WTC11 (cell line): ENCODE data around the gene TYRO3. TPM values are rescaled to one million over a fixed set of nuclear protein-coding genes. Genes with fewer than 3 reads are reported as not detected.

Experiments
- ATAC-seq: fragments of 200-7000 bp; cut with Tn5 transposase; 2 replicates; pipeline ENCODE4 v1.10.0; 2021; ENCODE audit warnings: mild to moderate bottlenecking, moderate library complexity
- CTCF ChIA-PET: fragments of 300-600 bp; sonication (Branson Sonifier 250); formaldehyde crosslinking; loops from one replicate; lab custom pipeline; 2021; ENCODE audit warnings: antibody characterized with exemption; lab: Charles Lee
- POLR2A ChIA-PET: fragments of 350-600 bp; sonication (Branson Sonifier 250); formaldehyde crosslinking; loops from one replicate; lab custom pipeline; 2021; ENCODE audit warnings: antibody characterized with exemption; lab: Charles Lee
- DNase-seq: peaks from one replicate; pipeline ENCODE4 v3.0.0; 2021; ENCODE audit warnings: low spot score
- H3K27ac Mint-ChIP-seq: 2 replicates; pipeline ENCODE4 v1.8.0; 2021; ENCODE audit warnings: mixed read lengths
- H3K27me3 Mint-ChIP-seq: 2 replicates; pipeline ENCODE4 v1.8.0; 2021; ENCODE audit warnings: low read depth, mild to moderate bottlenecking, moderate library complexity, mixed read lengths
- H3K36me3 Mint-ChIP-seq: 2 replicates; pipeline ENCODE4 v1.8.0; 2021; ENCODE audit warnings: mixed read lengths
- H3K4me1 Mint-ChIP-seq: 2 replicates; pipeline ENCODE4 v1.8.0; 2022; ENCODE audit warnings: mixed read lengths
- H3K4me3 Mint-ChIP-seq: 2 replicates; pipeline ENCODE4 v1.8.0; 2021; ENCODE audit warnings: mild to moderate bottlenecking, moderate library complexity, mixed read lengths
- H3K9me3 Mint-ChIP-seq: 2 replicates; pipeline ENCODE4 v1.8.0; 2021; ENCODE audit warnings: mixed read lengths
- EMX1 ChIP-seq: fragments of 250-450 bp; sonication (Bioruptor Pico); IDR thresholded peaks from 2 replicates; pipeline ENCODE4 v1.8.0; 2021; ENCODE audit warnings: mild to moderate bottlenecking
- ESRRA ChIP-seq: sonication (generic); formaldehyde crosslinking; IDR thresholded peaks from 2 replicates; pipeline ENCODE4 v1.8.1; 2022; ENCODE audit warnings: mild to moderate bottlenecking, missing genetic modification reagents, borderline replicate concordance
- FOXK1 ChIP-seq: sonication (generic); formaldehyde crosslinking; IDR thresholded peaks from 2 replicates; pipeline ENCODE4 v1.8.0; 2022; ENCODE audit warnings: mild to moderate bottlenecking, moderate library complexity, missing genetic modification reagents
- GRHL2 ChIP-seq: fragments of 250-450 bp; sonication (Bioruptor Pico); IDR thresholded peaks from 2 replicates; pipeline ENCODE4 v1.8.0; 2022; ENCODE audit warnings: mild to moderate bottlenecking, moderate library complexity; ENCODE audit not compliant: insufficient replicate concordance, severe bottlenecking
- HMGA2 ChIP-seq: fragments of 250-450 bp; sonication (Bioruptor Pico); IDR thresholded peaks from 2 replicates; pipeline ENCODE4 v1.4.0; 2021; ENCODE audit warnings: mild to moderate bottlenecking, moderate library complexity
- JUN ChIP-seq: sonication (generic); formaldehyde crosslinking; IDR thresholded peaks from 2 replicates; pipeline ENCODE4 v1.8.0; 2023; ENCODE audit warnings: mild to moderate bottlenecking, missing genetic modification reagents
- MXD4 ChIP-seq: fragments of 250-450 bp; sonication (Bioruptor Pico); IDR thresholded peaks from 2 replicates; pipeline ENCODE4 v1.8.0; 2021; ENCODE audit warnings: mild to moderate bottlenecking, moderate library complexity, borderline replicate concordance
- MYBL2 ChIP-seq: sonication (generic); formaldehyde crosslinking; IDR thresholded peaks from 2 replicates; pipeline ENCODE4 v1.8.1; 2023; ENCODE audit warnings: mild to moderate bottlenecking, moderate library complexity, missing genetic modification reagents
- NFATC4 ChIP-seq: fragments of 250-450 bp; sonication (Bioruptor Pico); IDR thresholded peaks from 2 replicates; pipeline ENCODE4 v1.9.0; 2021; ENCODE audit warnings: mild to moderate bottlenecking
- NFYB ChIP-seq: sonication (generic); formaldehyde crosslinking; conservative IDR thresholded peaks from 2 replicates; pipeline ENCODE4 v1.8.0; 2022; ENCODE audit warnings: low read depth, missing genetic modification reagents
- NR1H2 ChIP-seq: sonication (generic); formaldehyde crosslinking; IDR thresholded peaks from 2 replicates; pipeline ENCODE4 v1.9.0; 2021; ENCODE audit warnings: mild to moderate bottlenecking, moderate library complexity, missing genetic modification reagents
- OVOL2 ChIP-seq: fragments of 250-450 bp; sonication (Bioruptor Pico); IDR thresholded peaks from 2 replicates; pipeline ENCODE4 v1.9.0; 2021; ENCODE audit warnings: mild to moderate bottlenecking, borderline replicate concordance
- PRRX2 ChIP-seq: fragments of 250-450 bp; sonication (Bioruptor Pico); IDR thresholded peaks from 2 replicates; pipeline ENCODE4 v1.8.0; 2021; ENCODE audit warnings: mild to moderate bottlenecking
- RELA ChIP-seq: sonication (generic); formaldehyde crosslinking; IDR thresholded peaks from 2 replicates; pipeline ENCODE4 v1.8.1; 2022; ENCODE audit warnings: missing genetic modification reagents, mild to moderate bottlenecking, borderline replicate concordance
- SMAD4 ChIP-seq: sonication (generic); formaldehyde crosslinking; IDR thresholded peaks from 2 replicates; pipeline ENCODE4 v1.8.0; 2022; ENCODE audit warnings: mild to moderate bottlenecking, missing genetic modification reagents
- SOX15 ChIP-seq: fragments of 250-450 bp; sonication (Bioruptor Pico); IDR thresholded peaks from 2 replicates; pipeline ENCODE4 v1.9.0; 2021; ENCODE audit warnings: mild to moderate bottlenecking
- ZBTB21 ChIP-seq: sonication (generic); formaldehyde crosslinking; IDR thresholded peaks from 2 replicates; pipeline ENCODE4 v1.8.1; 2023; ENCODE audit warnings: mild to moderate bottlenecking, missing genetic modification reagents, borderline replicate concordance
- ZNF232 ChIP-seq: sonication (generic); formaldehyde crosslinking; IDR thresholded peaks from 2 replicates; pipeline ENCODE4 v1.8.0; 2022; ENCODE audit warnings: mild to moderate bottlenecking, missing genetic modification reagents
- ZNF396 ChIP-seq: fragments of 250-450 bp; sonication (Bioruptor Pico); IDR thresholded peaks from 2 replicates; pipeline ENCODE4 v1.8.0; 2021; ENCODE audit warnings: mild to moderate bottlenecking, moderate library complexity, borderline replicate concordance
- total RNA-seq: library from RNA; stranded (reverse); gene quantifications from 3 replicates; pipeline ENCODE4 v1.2.3, GENCODE V29; 2021
- TF ChIP-seq, protein P1 (sequence below): fragments of 200-600 bp; IDR thresholded peaks from 2 replicates; pipeline ENCODE4 v1.8.0; 2022; ENCODE audit warnings: antibody characterized with exemption
- TF ChIP-seq, protein P2 (sequence below): fragments of 250-450 bp; sonication (Bioruptor Pico); IDR thresholded peaks from 2 replicates; pipeline ENCODE4 v1.9.0; 2021; ENCODE audit warnings: moderate library complexity, mild to moderate bottlenecking, inconsistent platforms, borderline replicate concordance
- TF ChIP-seq, protein P3 (sequence below): fragments of 250-450 bp; sonication (Bioruptor Pico); IDR thresholded peaks from 2 replicates; pipeline ENCODE4 v2.1.2; 2022; ENCODE audit warnings: mild to moderate bottlenecking, moderate library complexity
- TF ChIP-seq, protein P4 (sequence below): sonication (generic); formaldehyde crosslinking; IDR thresholded peaks from 2 replicates; pipeline ENCODE4 v1.8.1; 2023; ENCODE audit warnings: mild to moderate bottlenecking, missing genetic modification reagents, borderline replicate concordance

The TYRO3 gene
- total RNA-seq, 1 experiment from 2014 or later = 87.9 TPM

DNA sequence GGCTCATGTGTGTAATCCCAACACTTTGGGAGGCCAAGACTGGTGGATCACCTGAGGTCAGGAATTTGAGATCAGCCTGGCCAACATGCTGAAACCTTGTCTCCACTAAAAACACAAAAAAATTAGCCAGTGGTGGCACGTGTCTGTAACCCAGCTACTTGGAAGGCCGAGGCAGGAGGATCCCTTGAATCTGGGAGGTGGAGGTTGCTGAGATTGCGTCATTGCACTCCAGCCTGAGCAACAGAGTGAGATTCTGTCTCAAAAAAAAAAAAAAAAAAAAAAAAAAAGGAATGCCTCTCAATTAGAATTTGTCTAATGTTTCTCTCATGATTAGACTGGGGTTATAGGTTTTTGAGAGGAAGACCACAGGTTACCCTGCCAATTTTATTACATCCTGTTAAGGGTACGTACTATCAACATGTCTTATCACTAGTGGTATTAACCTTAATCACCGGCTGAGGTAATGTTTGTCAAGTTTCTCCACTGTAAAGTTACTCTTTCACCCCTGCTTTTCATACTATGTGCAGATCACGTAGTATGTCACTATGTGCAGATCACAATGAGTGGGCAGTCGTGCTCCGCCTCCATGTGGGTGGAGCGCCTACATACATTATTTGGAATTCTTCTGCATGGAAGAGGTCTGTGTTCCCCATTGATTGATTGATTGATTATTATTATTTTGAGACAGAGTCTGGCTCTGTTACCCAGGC, 8.8 kb upstream of the TYRO3 start (continued):
- TF ChIP-seq, protein P1, sequence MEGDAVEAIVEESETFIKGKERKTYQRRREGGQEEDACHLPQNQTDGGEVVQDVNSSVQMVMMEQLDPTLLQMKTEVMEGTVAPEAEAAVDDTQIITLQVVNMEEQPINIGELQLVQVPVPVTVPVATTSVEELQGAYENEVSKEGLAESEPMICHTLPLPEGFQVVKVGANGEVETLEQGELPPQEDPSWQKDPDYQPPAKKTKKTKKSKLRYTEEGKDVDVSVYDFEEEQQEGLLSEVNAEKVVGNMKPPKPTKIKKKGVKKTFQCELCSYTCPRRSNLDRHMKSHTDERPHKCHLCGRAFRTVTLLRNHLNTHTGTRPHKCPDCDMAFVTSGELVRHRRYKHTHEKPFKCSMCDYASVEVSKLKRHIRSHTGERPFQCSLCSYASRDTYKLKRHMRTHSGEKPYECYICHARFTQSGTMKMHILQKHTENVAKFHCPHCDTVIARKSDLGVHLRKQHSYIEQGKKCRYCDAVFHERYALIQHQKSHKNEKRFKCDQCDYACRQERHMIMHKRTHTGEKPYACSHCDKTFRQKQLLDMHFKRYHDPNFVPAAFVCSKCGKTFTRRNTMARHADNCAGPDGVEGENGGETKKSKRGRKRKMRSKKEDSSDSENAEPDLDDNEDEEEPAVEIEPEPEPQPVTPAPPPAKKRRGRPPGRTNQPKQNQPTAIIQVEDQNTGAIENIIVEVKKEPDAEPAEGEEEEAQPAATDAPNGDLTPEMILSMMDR = no peak
- TF ChIP-seq PRRX2 (CRISPR knock-in tag) (no peak), JUN (CRISPR knock-in tag) (no peak), OVOL2 (CRISPR knock-in tag) (no peak)

DNA sequence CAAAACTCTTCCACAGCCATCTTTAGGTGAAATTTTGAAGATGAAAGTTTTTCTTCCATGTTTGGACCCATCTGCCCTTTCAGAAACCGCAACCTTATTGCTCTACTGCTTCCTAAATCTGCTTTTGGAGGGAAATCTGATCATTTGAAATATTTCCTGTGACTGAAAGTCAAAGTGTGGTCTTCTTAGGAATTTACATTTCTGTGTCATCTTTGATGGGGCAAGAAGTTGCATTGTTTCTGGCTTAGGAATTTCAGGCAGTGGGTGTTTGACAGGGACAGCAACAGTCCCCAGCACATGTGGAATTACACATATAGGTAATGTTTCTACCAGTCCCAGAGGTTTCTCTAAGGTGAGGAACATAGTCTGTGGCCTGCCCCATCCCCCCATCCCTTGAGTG, 5.3 kb upstream of the TYRO3 start:
- DNase-seq (no peak), ATAC-seq (no peak)
- ChIA-PET CTCF (no interaction called here), POLR2A (no interaction called here)
- H3K4me1 Mint-ChIP-seq = peaks cover 14% of the 10 kb centered on the region
- H3K9me3 Mint-ChIP-seq = no peaks in the 10 kb centered on the region
- H3K27me3 Mint-ChIP-seq = no peaks in the 10 kb centered on the region
- H3K36me3 Mint-ChIP-seq = no peaks in the 10 kb centered on the region
- TF ChIP-seq MYBL2 = no peak
- no peak for TF ChIP-seq SOX15 (CRISPR knock-in tag)
- no peak overlapping the region for H3K4me3 Mint-ChIP-seq
- H3K27ac Mint-ChIP-seq = no peak overlapping the region

DNA sequence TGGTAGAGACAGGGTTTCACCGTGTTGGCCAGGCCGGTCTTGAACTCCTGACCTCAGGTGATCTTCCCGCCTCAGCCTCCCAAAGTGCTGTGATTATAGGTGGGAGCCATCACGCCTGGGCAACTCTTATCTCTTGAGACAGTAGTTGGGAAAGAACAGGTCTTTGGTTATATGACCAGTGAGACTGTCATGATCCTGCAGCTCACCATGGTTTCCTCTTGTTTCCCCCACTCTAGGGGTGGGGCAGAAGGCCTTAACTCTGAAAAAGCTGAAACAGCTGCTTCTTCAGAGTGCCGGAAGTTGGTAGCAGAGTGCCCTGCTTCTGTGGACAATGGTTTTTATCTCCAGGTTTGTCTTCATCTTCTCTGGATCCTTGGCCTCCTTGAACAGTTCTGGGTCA, 4.7 kb upstream of the TYRO3 start:
- Mint-ChIP-seq H3K9me3 (no peaks in the 10 kb centered on the region), H3K4me3 (no peak overlapping the region)

DNA sequence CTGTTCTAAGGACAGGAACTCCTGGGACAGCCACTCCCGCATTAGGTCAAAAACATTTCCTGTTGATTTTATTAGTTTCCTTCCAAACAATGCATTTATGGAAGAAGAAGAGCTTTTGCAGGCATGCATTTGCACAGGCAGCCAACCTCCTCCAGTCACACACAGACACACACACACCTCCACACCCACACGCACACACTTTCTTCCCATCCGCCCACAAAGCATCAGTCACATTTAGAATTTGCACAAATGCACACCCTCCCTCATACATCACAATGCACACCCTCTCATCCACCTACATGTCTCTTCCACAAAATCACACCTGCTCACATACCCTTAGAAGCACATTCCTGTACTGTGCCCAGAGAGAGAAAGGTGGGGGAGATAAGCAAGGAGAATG, 4.1 kb upstream of the TYRO3 start:
- ChIA-PET POLR2A (no interaction called here), CTCF (interaction anchor here (3.5 kb wide), 1 partner anchor 219 kb away, joined by 16 read pairs; the partner anchor contains the start of gene MAPKBP1)
- no peaks in the 10 kb centered on the region; the same call in 1 of the 2 replicates for H3K27me3 Mint-ChIP-seq
- peaks cover 17% of the 10 kb centered on the region for H3K4me1 Mint-ChIP-seq
- DNase-seq = no peak
- no peak overlapping the region for H3K27ac Mint-ChIP-seq
- no peaks in the 10 kb centered on the region for H3K9me3 Mint-ChIP-seq
- no peaks in the 10 kb centered on the region for H3K36me3 Mint-ChIP-seq
- H3K4me3 Mint-ChIP-seq = no peak overlapping the region
- no peak for ATAC-seq
- TF ChIP-seq ZNF232 = no peak
- no peak for TF ChIP-seq GRHL2 (CRISPR knock-in tag)
- TF ChIP-seq, protein P2, sequence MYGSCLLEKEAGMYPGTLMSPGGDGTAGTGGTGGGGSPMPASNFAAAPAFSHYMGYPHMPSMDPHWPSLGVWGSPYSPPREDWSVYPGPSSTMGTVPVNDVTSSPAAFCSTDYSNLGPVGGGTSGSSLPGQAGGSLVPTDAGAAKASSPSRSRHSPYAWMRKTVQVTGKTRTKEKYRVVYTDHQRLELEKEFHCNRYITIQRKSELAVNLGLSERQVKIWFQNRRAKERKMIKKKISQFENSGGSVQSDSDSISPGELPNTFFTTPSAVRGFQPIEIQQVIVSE (CRISPR knock-in tag) = no peak
- TF ChIP-seq, protein P3, sequence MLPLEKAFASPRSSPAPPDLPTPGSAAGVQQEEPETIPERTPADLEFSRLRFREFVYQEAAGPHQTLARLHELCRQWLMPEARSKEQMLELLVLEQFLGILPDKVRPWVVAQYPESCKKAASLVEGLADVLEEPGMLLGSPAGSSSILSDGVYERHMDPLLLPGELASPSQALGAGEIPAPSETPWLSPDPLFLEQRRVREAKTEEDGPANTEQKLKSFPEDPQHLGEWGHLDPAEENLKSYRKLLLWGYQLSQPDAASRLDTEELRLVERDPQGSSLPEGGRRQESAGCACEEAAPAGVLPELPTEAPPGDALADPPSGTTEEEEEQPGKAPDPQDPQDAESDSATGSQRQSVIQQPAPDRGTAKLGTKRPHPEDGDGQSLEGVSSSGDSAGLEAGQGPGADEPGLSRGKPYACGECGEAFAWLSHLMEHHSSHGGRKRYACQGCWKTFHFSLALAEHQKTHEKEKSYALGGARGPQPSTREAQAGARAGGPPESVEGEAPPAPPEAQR = no peak
- no peak for TF ChIP-seq ZBTB21 (CRISPR knock-in tag)
- no peak for TF ChIP-seq NFYB (CRISPR knock-in tag)
- TF ChIP-seq, protein P4, sequence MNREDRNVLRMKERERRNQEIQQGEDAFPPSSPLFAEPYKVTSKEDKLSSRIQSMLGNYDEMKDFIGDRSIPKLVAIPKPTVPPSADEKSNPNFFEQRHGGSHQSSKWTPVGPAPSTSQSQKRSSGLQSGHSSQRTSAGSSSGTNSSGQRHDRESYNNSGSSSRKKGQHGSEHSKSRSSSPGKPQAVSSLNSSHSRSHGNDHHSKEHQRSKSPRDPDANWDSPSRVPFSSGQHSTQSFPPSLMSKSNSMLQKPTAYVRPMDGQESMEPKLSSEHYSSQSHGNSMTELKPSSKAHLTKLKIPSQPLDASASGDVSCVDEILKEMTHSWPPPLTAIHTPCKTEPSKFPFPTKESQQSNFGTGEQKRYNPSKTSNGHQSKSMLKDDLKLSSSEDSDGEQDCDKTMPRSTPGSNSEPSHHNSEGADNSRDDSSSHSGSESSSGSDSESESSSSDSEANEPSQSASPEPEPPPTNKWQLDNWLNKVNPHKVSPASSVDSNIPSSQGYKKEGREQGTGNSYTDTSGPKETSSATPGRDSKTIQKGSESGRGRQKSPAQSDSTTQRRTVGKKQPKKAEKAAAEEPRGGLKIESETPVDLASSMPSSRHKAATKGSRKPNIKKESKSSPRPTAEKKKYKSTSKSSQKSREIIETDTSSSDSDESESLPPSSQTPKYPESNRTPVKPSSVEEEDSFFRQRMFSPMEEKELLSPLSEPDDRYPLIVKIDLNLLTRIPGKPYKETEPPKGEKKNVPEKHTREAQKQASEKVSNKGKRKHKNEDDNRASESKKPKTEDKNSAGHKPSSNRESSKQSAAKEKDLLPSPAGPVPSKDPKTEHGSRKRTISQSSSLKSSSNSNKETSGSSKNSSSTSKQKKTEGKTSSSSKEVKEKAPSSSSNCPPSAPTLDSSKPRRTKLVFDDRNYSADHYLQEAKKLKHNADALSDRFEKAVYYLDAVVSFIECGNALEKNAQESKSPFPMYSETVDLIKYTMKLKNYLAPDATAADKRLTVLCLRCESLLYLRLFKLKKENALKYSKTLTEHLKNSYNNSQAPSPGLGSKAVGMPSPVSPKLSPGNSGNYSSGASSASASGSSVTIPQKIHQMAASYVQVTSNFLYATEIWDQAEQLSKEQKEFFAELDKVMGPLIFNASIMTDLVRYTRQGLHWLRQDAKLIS (CRISPR knock-in tag) = no peak
- TF ChIP-seq FOXK1 (CRISPR knock-in tag) = no peak
- TF ChIP-seq MYBL2 = no peak
- TF ChIP-seq MXD4 = no peak
- TF ChIP-seq, protein P1 = no peak
- no peak for TF ChIP-seq JUN (CRISPR knock-in tag)

More for the DNA sequence above, 4.7 kb upstream of the TYRO3 start:
- peaks cover 14% of the 10 kb centered on the region for H3K4me1 Mint-ChIP-seq
- no peaks in the 10 kb centered on the region for H3K27me3 Mint-ChIP-seq
- TF ChIP-seq HMGA2 (CRISPR knock-in tag) (no peak), RELA (CRISPR knock-in tag) (no peak), ZNF396 (CRISPR knock-in tag) (no peak), NFATC4 (CRISPR knock-in tag) (no peak), OVOL2 (CRISPR knock-in tag) (no peak), ESRRA (no peak), SMAD4 (no peak), NR1H2 (CRISPR knock-in tag) (no peak), EMX1 (CRISPR knock-in tag) (no peak)
- no peaks in the 10 kb centered on the region for H3K36me3 Mint-ChIP-seq
- POLR2A ChIA-PET = no interaction called here
- DNase-seq (no peak), ATAC-seq (no peak)
- CTCF ChIA-PET = no interaction called here
- no peak overlapping the region for H3K27ac Mint-ChIP-seq
